GM10248 (cell line): Measurements from ENCODE around the gene NINL.

Experiments
- CTCF ChIA-PET: fragments of 300-600 bp; sonication (Branson Sonifier 250); formaldehyde crosslinking; extraction: SDS; loops from one replicate; lab custom pipeline; 2021; ENCODE audit warnings: antibody characterized with exemption; lab: Yijun Ruan, JAX
- POLR2A ChIA-PET: fragments of 350-650 bp; sonication (Branson Sonifier 250); formaldehyde crosslinking; extraction: SDS; loops from one replicate; lab custom pipeline; 2020; ENCODE audit warnings: antibody characterized with exemption; lab: Yijun Ruan, JAX
- DNase-seq: peaks from one replicate; pipeline ENCODE4 v3.0.0; 2012; ENCODE audit errors: extremely low spot score
- CTCF ChIP-seq: IDR thresholded peaks from 2 replicates; pipeline ENCODE4 v1.5.1; 2012; ENCODE audit warnings: mild to moderate bottlenecking, low read depth; ENCODE audit errors: extremely low read depth, missing control alignments, control extremely low read depth

Gene NINL

GRCh38 chr20:25623736-25624499, 38.6 kb upstream of the NINL start, which contains the start of gene NANP:
TSS of gene NANP (minus strand) at chr20:25624014. CDS start at chr20:25623948, 66 bp downstream.
- POLR2A ChIA-PET: no interaction called here
- peak; percentile 96 for DNase-seq
- CTCF ChIA-PET: no interaction called here
- TF ChIP-seq CTCF: no peak

GRCh38 chr20:25623225-25623735, 37.9 kb upstream of the NINL start:
- CTCF ChIA-PET: interaction anchor here (1.3 kb wide), 1 partner anchor 9 kb away, joined by 3 read pairs; no protein-coding TSS in a partner anchor
- POLR2A ChIA-PET: no interaction called here
- TF ChIP-seq CTCF: no peak
- DNase-seq: peak; percentile 45

- DNase-seq: no peak
- ChIA-PET POLR2A (no interaction called here), CTCF (interaction anchor here (0.9 to 1.3 kb wide), 2 partner anchors 9 to 18 kb away, joined by 3 read pairs; no protein-coding TSS in a partner anchor)
- no peak for TF ChIP-seq CTCF
These were observed 37.3 kb upstream of the NINL start for GRCh38 chr20:25622450-25623224.

- ChIA-PET POLR2A (no interaction called here), CTCF (interaction anchor here (0.9 to 1.3 kb wide), 2 partner anchors 8 to 19 kb away, joined by 3 read pairs; no protein-coding TSS in a partner anchor)
- DNase-seq: no peak
- no peak for TF ChIP-seq CTCF
These were observed 36.7 kb upstream of the NINL start for GRCh38 chr20:25622049-25622448.

GRCh38 chr20:25619514-25619913, 34.2 kb upstream of the NINL start:
- CTCF ChIA-PET: no interaction called here
- POLR2A ChIA-PET: no interaction called here
- DNase-seq: no peak
- TF ChIP-seq CTCF: no peak

- no peak for TF ChIP-seq CTCF
- no peak for DNase-seq
- ChIA-PET POLR2A (no interaction called here), CTCF (no interaction called here)
These were observed 23.4 kb upstream of the NINL start for GRCh38 chr20:25608774-25609173.
